GM23338 (cell line): ENCODE measurements around the gene BCAR3. TPM values are rescaled to one million over a fixed set of nuclear protein-coding genes. Genes with fewer than 3 reads are reported as not detected.
A peak's percentile ranks its signal among the peaks of the same experiment; 100 is the strongest.

ENCODE experiments used
- ATAC-seq: fragments of 200-7000 bp; cut with Tn5 transposase; 3 replicates; pipeline ENCODE4 v1.9.1; 2020
- DNase-seq: peaks from one replicate; pipeline ENCODE4 v3.0.0-alpha.2; 2015; ENCODE audit warnings: low spot score
- H2AFZ ChIP-seq: fragments of 200-600 bp; sonication (generic); 2 replicates; pipeline ENCODE4 v1.8.0; 2016; ENCODE audit warnings: antibody characterized with exemption, mild to moderate bottlenecking, moderate library complexity
- H3F3A ChIP-seq: fragments of 200-600 bp; sonication (generic); replicated peaks from 2 replicates; pipeline ENCODE4 v1.8.0; 2017; ENCODE audit warnings: antibody characterized with exemption, mixed run types, low read depth
- H3K27ac ChIP-seq: fragments of 200-600 bp; sonication (generic); 2 replicates; pipeline ENCODE4 v1.6.1; 2016; ENCODE audit warnings: low read depth
- H3K27me3 ChIP-seq: fragments of 200-600 bp; sonication (generic); 2 replicates; pipeline ENCODE4 v1.8.0; 2016; ENCODE audit warnings: mild to moderate bottlenecking, mixed run types, moderate library complexity; ENCODE audit not compliant: insufficient read depth
- H3K36me3 ChIP-seq: fragments of 200-600 bp; sonication (generic); 2 replicates; pipeline ENCODE4 v1.8.0; 2016; ENCODE audit warnings: mild to moderate bottlenecking; ENCODE audit not compliant: insufficient read depth
- H3K4me1 ChIP-seq: fragments of 200-600 bp; sonication (generic); 2 replicates; pipeline ENCODE4 v1.8.0; 2016; ENCODE audit warnings: mild to moderate bottlenecking, moderate library complexity; ENCODE audit not compliant: insufficient read depth
- H3K4me2 ChIP-seq: fragments of 200-600 bp; sonication (generic); 2 replicates; pipeline ENCODE4 v1.7.1; 2017; ENCODE audit warnings: mixed run types
- H3K4me3 ChIP-seq: fragments of 200-600 bp; sonication (generic); 2 replicates; pipeline ENCODE4 v1.6.1; 2016; ENCODE audit warnings: mixed run types
- H3K79me2 ChIP-seq: fragments of 200-600 bp; sonication (generic); replicated peaks from 2 replicates; pipeline ENCODE4 v1.8.0; 2017; ENCODE audit warnings: mild to moderate bottlenecking; ENCODE audit not compliant: insufficient read depth
- H3K9me2 ChIP-seq: fragments of 200-600 bp; sonication (generic); 2 replicates; pipeline ENCODE4 v1.8.0; 2017; ENCODE audit not compliant: insufficient read depth
- H4K20me1 ChIP-seq: fragments of 200-600 bp; sonication (generic); replicated peaks from 2 replicates; pipeline ENCODE4 v1.8.0; 2017; ENCODE audit warnings: mild to moderate bottlenecking; ENCODE audit not compliant: insufficient read depth
- H3K27ac Mint-ChIP-seq: 2 replicates; pipeline ENCODE4 v1.8.0; 2020; ENCODE audit warnings: inconsistent platforms, mild to moderate bottlenecking, moderate library complexity, mixed read lengths
- H3K27me3 Mint-ChIP-seq: 3 replicates; pipeline ENCODE4 v1.8.0; 2022; ENCODE audit warnings: low read depth, mild to moderate bottlenecking, moderate library complexity, mixed read lengths, inconsistent platforms; ENCODE audit not compliant: insufficient read depth, poor library complexity
- H3K36me3 Mint-ChIP-seq: 3 replicates; pipeline ENCODE4 v1.8.0; 2021; ENCODE audit warnings: low read depth, mild to moderate bottlenecking, inconsistent platforms, moderate library complexity, mixed read lengths
- H3K4me1 Mint-ChIP-seq: 3 replicates; pipeline ENCODE4 v1.8.0; 2020; ENCODE audit warnings: mild to moderate bottlenecking, inconsistent platforms, mixed read lengths
- H3K4me3 Mint-ChIP-seq: 3 replicates; pipeline ENCODE4 v1.8.0; 2021; ENCODE audit warnings: moderate library complexity, mild to moderate bottlenecking, inconsistent platforms, mixed read lengths
- H3K9me3 Mint-ChIP-seq: 3 replicates; pipeline ENCODE4 v1.8.0; 2020; ENCODE audit warnings: moderate library complexity, mild to moderate bottlenecking, inconsistent platforms, mixed read lengths
- CTCF ChIP-seq, 2 experiments: fragments of 200-600 bp in 1 of 2; sonication (generic) in 1 of 2; conservative IDR thresholded peaks; 2 replicates each; pipeline versions ENCODE4 v1.5.1 to v1.6.1; 2016 to 2017; ENCODE audit warnings: antibody characterized with exemption in 2 of 2, low read depth in 2 of 2, mild to moderate bottlenecking in 2 of 2, moderate library complexity in 1 of 2
- ETS1 ChIP-seq: IDR thresholded peaks from 2 replicates; pipeline ENCODE4 v1.6.1; 2016; ENCODE audit warnings: antibody characterized with exemption
- EZH2phosphoT487 ChIP-seq: fragments of 200-600 bp; sonication (generic); IDR thresholded peaks from one replicate; pipeline ENCODE4 v1.8.1; 2018; ENCODE audit warnings: antibody characterized with exemption; ENCODE audit not compliant: unreplicated experiment
- NANOG ChIP-seq: IDR thresholded peaks from 2 replicates; pipeline ENCODE4 v1.6.1; 2016; ENCODE audit warnings: antibody characterized with exemption, borderline replicate concordance
- ZNF462 ChIP-seq: fragments of 250-450 bp; sonication (Bioruptor Pico); IDR thresholded peaks from 2 replicates; pipeline ENCODE4 v1.5.0; 2020; ENCODE audit warnings: mild to moderate bottlenecking, moderate library complexity
- polyA plus RNA-seq: library from polyadenylated mRNA; unstranded; fragments of >200 nt; fragmentation: Nextera tagmentation; extraction: Ambion mirVana; gene quantifications from 2 replicates; pipeline ENCODE4 v1.2.1, GENCODE V29; 2016
- total RNA-seq: library from RNA; depleted of rRNA; stranded (reverse); fragments of >200 nt; shearing (Covaris generic); gene quantifications from 2 replicates; pipeline ENCODE4 v1.2.3, GENCODE V29; 2014

BCAR3 gene
- total and polyA plus RNA-seq, 2 experiments from 2014 or later, result 5.5 to 9.7 TPM

- TF ChIP-seq ZNF462 (CRISPR knock-in tag), result no peak
- TF ChIP-seq NANOG, result no peak
- TF ChIP-seq EZH2phosphoT487, result no peak
These were observed 61.3 kb downstream of the BCAR3 start (continued) for GRCh38 chr1:93620172-93620840.

- Mint-ChIP-seq H3K4me3 (no peak overlapping the region), H3K27ac (peak overlapping the region; percentile 11; the same call in 1 of the 2 replicates), H3K9me3 (no peaks in the 10 kb centered on the region), H3K36me3 (no peaks in the 10 kb centered on the region; the same call in 2 of the 3 replicates), H3K4me1 (peaks cover 57% of the 10 kb centered on the region), H3K27me3 (peaks cover 9% of the 10 kb centered on the region)
- no peak overlapping the region for H2AFZ ChIP-seq
- no peak overlapping the region for H3K4me2 ChIP-seq
- no peaks in the 10 kb centered on the region for H3F3A ChIP-seq
- no peak overlapping the region for H3K4me3 ChIP-seq
- peaks cover 35% of the 10 kb centered on the region for H3K4me1 ChIP-seq
- ATAC-seq (peak; percentile 19), DNase-seq (no peak)
- no peaks in the 10 kb centered on the region for H3K36me3 ChIP-seq
- no peak overlapping the region for H3K27ac ChIP-seq
- peaks cover 10% of the 10 kb centered on the region; the same call in 1 of the 2 replicates for H3K79me2 ChIP-seq
- no peaks in the 10 kb centered on the region for H3K9me2 ChIP-seq
- TF ChIP-seq CTCF (conservative IDR thresholded peaks at IDR 0.05; ENCODE audit: low read depth in 2 of 2), result peak; percentile 26 to 52; a peak in 2 of 4 replicates
- no peak for TF ChIP-seq ETS1
- no peaks in the 10 kb centered on the region for H3K27me3 ChIP-seq
- H4K20me1 ChIP-seq, result no peaks in the 10 kb centered on the region
These were observed 62.0 kb downstream of the BCAR3 start for GRCh38 chr1:93619507-93620171.
